ENCODE results near the gene SLC25A21.
A peak's percentile ranks its signal among the peaks of the same experiment; 100 is the strongest.

SLC25A21 gene

GRCh38 chr14:36947362-36947761 is 225.0 kb downstream of the SLC25A21 start:
- no peaks in the 10 kb centered on the region for H3K36me3 ChIP-seq (ENCODE audit: control insufficient read depth in 2 of 2, insufficient read depth in 1 of 2, low read length in 2 of 2)
- peaks cover 23% of the 10 kb centered on the region for H3K4me1 ChIP-seq (ENCODE audit: control insufficient read depth, insufficient read depth, low read length)
- ChIA-PET POLR2A (no interaction called here), CTCF (interaction anchor here (0.7 to 1.5 kb wide), 3 partner anchors 32 to 202 kb away, joined by 3 to 4 read pairs (median 3); no protein-coding TSS in a partner anchor)
- H3K27ac ChIP-seq (ENCODE audit: extremely low read depth, low read depth, low read length): peak overlapping the region; percentile 3; the same call in 1 of the 2 replicates
- no peak overlapping the region for H3K4me3 ChIP-seq (ENCODE audit: low read depth, low read length)
- H3K9me3 ChIP-seq (ENCODE audit: control insufficient read depth, insufficient read depth, low read depth, low read length): no peaks in the 10 kb centered on the region
- TF ChIP-seq, protein P1, sequence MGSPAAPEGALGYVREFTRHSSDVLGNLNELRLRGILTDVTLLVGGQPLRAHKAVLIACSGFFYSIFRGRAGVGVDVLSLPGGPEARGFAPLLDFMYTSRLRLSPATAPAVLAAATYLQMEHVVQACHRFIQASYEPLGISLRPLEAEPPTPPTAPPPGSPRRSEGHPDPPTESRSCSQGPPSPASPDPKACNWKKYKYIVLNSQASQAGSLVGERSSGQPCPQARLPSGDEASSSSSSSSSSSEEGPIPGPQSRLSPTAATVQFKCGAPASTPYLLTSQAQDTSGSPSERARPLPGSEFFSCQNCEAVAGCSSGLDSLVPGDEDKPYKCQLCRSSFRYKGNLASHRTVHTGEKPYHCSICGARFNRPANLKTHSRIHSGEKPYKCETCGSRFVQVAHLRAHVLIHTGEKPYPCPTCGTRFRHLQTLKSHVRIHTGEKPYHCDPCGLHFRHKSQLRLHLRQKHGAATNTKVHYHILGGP (tag by site-specific recombination; IDR thresholded peaks at IDR 0.05): no peak
- no peak for TF ChIP-seq ZNF138 (tag by site-specific recombination; IDR thresholded peaks at IDR 0.05; ENCODE audit: borderline replicate concordance)
- peak; percentile 62 for TF ChIP-seq ZBTB17 (tag by site-specific recombination; IDR thresholded peaks at IDR 0.05)
- TF ChIP-seq ZBTB20 (tag by site-specific recombination; IDR thresholded peaks at IDR 0.05): 0 out of 2 replicates have a peak, but pooled peaks have one; percentile 32

GRCh38 chr14:36946872-36947271 is 225.5 kb downstream of the SLC25A21 start:
- ChIA-PET CTCF (no interaction called here), POLR2A (no interaction called here)
- Histone ChIP-seq H3K4me1 (ENCODE audit: control insufficient read depth, insufficient read depth, low read length) (peaks cover 23% of the 10 kb centered on the region), H3K4me3 (ENCODE audit: low read depth, low read length) (no peak overlapping the region), H3K9me3 (ENCODE audit: control insufficient read depth, insufficient read depth, low read depth, low read length) (no peaks in the 10 kb centered on the region), H3K36me3 (ENCODE audit: control insufficient read depth in 2 of 2, insufficient read depth in 1 of 2, low read length in 2 of 2) (no peaks in the 10 kb centered on the region), H3K27ac (ENCODE audit: extremely low read depth, low read depth, low read length) (peak overlapping the region; percentile 3; the same call in 1 of the 2 replicates)
- TF ChIP-seq ZBTB21 (tag by site-specific recombination; IDR thresholded peaks at IDR 0.05) (no peak), KLF9 (tag by site-specific recombination; IDR thresholded peaks at IDR 0.05; ENCODE audit: low read depth) (no peak), ZNF664 (tag by site-specific recombination; IDR thresholded peaks at IDR 0.05) (peak; percentile 51; the same call in 1 of the 2 replicates), PRDM4 (tag by site-specific recombination; IDR thresholded peaks at IDR 0.05) (peak; percentile 92)
- TF ChIP-seq, protein P2, sequence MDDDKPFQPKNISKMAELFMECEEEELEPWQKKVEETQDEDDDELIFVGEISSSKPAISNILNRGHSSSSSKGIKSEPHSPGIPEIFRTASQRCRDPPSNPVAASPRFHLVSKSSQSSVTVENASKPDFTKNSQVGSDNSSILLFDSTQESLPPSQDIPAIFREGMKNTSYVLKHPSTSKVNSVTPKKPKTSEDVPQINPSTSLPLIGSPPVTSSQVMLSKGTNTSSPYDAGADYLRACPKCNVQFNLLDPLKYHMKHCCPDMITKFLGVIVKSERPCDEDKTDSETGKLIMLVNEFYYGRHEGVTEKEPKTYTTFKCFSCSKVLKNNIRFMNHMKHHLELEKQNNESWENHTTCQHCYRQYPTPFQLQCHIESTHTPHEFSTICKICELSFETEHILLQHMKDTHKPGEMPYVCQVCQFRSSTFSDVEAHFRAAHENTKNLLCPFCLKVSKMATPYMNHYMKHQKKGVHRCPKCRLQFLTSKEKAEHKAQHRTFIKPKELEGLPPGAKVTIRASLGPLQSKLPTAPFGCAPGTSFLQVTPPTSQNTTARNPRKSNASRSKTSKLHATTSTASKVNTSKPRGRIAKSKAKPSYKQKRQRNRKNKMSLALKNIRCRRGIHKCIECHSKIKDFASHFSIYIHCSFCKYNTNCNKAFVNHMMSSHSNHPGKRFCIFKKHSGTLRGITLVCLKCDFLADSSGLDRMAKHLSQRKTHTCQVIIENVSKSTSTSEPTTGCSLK (tag by site-specific recombination; IDR thresholded peaks at IDR 0.05): no peak

DNA sequence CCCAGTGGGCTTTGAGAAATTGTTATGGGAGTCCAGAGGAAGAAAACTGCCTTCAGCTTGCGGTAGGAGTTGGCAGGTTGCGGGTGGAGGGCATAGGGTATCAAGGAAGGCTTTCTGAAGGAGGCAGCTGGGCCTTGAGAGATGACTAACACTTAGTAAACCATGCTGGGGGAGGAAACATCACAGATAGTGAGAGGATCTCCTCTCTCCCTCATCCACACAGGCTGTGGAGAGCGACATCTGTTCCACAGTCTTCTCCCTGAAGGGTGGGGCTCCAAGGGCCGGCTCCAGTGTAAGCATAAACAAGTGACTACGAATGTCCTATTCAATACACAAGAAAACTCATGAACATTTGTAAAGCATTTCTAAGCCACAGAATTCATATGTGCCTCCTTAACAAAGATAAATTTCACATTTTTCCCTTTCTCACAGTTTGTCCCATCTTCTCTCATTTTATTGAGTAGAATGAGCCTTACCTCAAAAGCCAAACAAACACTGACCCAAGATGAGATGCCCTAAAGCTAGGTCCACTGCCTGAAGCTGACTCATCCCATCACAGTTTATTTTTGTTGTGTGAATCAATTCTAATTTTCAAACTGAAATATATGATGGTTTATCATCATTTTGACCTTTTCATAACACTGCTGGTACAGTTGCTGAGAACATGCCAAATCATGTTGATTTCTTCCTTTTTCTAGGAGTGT is 227.9 kb downstream of the SLC25A21 start:
- H3K4me3 ChIP-seq (ENCODE audit: low read depth, low read length): no peak overlapping the region

More for the DNA sequence above, 227.9 kb downstream of the SLC25A21 start:
- no peaks in the 10 kb centered on the region for H3K9me3 ChIP-seq (ENCODE audit: control insufficient read depth, insufficient read depth, low read depth, low read length)
- POLR2A ChIA-PET: no interaction called here
- H3K4me1 ChIP-seq (ENCODE audit: control insufficient read depth, insufficient read depth, low read length): peaks cover 17% of the 10 kb centered on the region
- no peak overlapping the region; the same call in 1 of the 2 replicates for H3K27ac ChIP-seq (ENCODE audit: extremely low read depth, low read depth, low read length)
- TF ChIP-seq, protein P3, sequence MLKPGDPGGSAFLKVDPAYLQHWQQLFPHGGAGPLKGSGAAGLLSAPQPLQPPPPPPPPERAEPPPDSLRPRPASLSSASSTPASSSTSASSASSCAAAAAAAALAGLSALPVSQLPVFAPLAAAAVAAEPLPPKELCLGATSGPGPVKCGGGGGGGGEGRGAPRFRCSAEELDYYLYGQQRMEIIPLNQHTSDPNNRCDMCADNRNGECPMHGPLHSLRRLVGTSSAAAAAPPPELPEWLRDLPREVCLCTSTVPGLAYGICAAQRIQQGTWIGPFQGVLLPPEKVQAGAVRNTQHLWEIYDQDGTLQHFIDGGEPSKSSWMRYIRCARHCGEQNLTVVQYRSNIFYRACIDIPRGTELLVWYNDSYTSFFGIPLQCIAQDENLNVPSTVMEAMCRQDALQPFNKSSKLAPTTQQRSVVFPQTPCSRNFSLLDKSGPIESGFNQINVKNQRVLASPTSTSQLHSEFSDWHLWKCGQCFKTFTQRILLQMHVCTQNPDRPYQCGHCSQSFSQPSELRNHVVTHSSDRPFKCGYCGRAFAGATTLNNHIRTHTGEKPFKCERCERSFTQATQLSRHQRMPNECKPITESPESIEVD (tag by site-specific recombination; IDR thresholded peaks at IDR 0.05): peak; percentile 33; the same call in 1 of the 2 replicates
- TF ChIP-seq, protein P4, sequence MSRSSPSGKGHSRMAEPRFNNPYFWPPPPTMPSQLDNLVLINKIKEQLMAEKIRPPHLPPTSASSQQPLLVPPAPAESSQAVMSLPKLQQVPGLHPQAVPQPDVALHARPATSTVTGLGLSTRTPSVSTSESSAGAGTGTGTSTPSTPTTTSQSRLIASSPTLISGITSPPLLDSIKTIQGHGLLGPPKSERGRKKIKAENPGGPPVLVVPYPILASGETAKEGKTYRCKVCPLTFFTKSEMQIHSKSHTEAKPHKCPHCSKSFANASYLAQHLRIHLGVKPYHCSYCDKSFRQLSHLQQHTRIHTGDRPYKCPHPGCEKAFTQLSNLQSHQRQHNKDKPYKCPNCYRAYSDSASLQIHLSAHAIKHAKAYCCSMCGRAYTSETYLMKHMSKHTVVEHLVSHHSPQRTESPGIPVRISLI (tag by site-specific recombination; IDR thresholded peaks at IDR 0.05): no peak
- CTCF ChIA-PET: interaction anchor here (0.6 to 6.0 kb wide), 3 partner anchors 169 to 339 kb away, joined by 3 to 55 read pairs (median 5); no protein-coding TSS in a partner anchor
- H3K36me3 ChIP-seq (ENCODE audit: control insufficient read depth in 2 of 2, insufficient read depth in 1 of 2, low read length in 2 of 2): no peaks in the 10 kb centered on the region
